GM12878 (cell line): ENCODE results near the gene SRPK3. TPM values are rescaled to one million over a fixed set of nuclear protein-coding genes. Genes with fewer than 3 reads are reported as not detected.
A peak's percentile ranks its signal among the peaks of the same experiment; 100 is the strongest.

Source experiments
- ATF7 ChIP-seq: fragments of 450-650 bp; IDR thresholded peaks from 2 replicates; pipeline ENCODE4 v1.6.1; 2016; ENCODE audit warnings: low read depth, mild to moderate bottlenecking
- BHLHE40 ChIP-seq, 2 experiments: fragments of 450-650 bp in 1 of 2; IDR thresholded peaks; 2 replicates each; pipeline ENCODE4 v1.6.1; 2011 to 2017; ENCODE audit warnings: low read depth in 2 of 2, borderline replicate concordance in 1 of 2, improper control_type of control experiment in 1 of 2, low read length in 1 of 2, mild to moderate bottlenecking in 1 of 2
- CREB1 ChIP-seq: IDR thresholded peaks from 2 replicates; pipeline ENCODE4 v1.6.1; 2012; ENCODE audit warnings: low read depth, mild to moderate bottlenecking, inconsistent platforms
- CREM ChIP-seq: IDR thresholded peaks from 2 replicates; pipeline ENCODE4 v1.6.1; 2014; ENCODE audit warnings: antibody characterized with exemption, low read depth
- DPF2 ChIP-seq: fragments of 450-650 bp; IDR thresholded peaks from 2 replicates; pipeline ENCODE4 v1.6.1; 2017; ENCODE audit warnings: mild to moderate bottlenecking
- IRF3 ChIP-seq: fragments of 450-650 bp; IDR thresholded peaks from 2 replicates; pipeline ENCODE4 v1.6.1; 2014; ENCODE audit warnings: mild to moderate bottlenecking
- JUND ChIP-seq: IDR thresholded peaks from 2 replicates; pipeline ENCODE4 v1.6.1; 2012; ENCODE audit warnings: low read depth, mild to moderate bottlenecking, low read length, improper control_type of control experiment, moderate library complexity
- MAX ChIP-seq: IDR thresholded peaks from 2 replicates; pipeline ENCODE4 v1.6.1; 2012; ENCODE audit warnings: low read depth, low read length, improper control_type of control experiment
- MLLT1 ChIP-seq: fragments of 450-650 bp; IDR thresholded peaks from 2 replicates; pipeline ENCODE4 v1.6.1; 2016; ENCODE audit warnings: mild to moderate bottlenecking
- PAX8 ChIP-seq: fragments of 450-650 bp; IDR thresholded peaks from 2 replicates; pipeline ENCODE4 v1.6.1; 2017; ENCODE audit warnings: mild to moderate bottlenecking, moderate library complexity
- POLR2A ChIP-seq: IDR thresholded peaks from 2 replicates; pipeline ENCODE4 v1.6.1; 2011; ENCODE audit warnings: low read depth, mild to moderate bottlenecking, low read length
- RAD21 ChIP-seq: IDR thresholded peaks from 2 replicates; pipeline ENCODE4 v1.6.1; 2011; ENCODE audit warnings: mild to moderate bottlenecking, low read depth, low read length, moderate library complexity; ENCODE audit not compliant: insufficient read depth
- SIN3A ChIP-seq: IDR thresholded peaks from 2 replicates; pipeline ENCODE4 v1.6.1; 2012; ENCODE audit warnings: low read depth, low read length, improper control_type of control experiment
- SMAD1 ChIP-seq: fragments of 450-650 bp; IDR thresholded peaks from 2 replicates; pipeline ENCODE4 v1.6.1; 2018; ENCODE audit warnings: mild to moderate bottlenecking, low read depth; ENCODE audit not compliant: partially characterized antibody
- SPI1 ChIP-seq: IDR thresholded peaks from 2 replicates; pipeline ENCODE4 v1.6.1; 2011; ENCODE audit warnings: low read depth, mild to moderate bottlenecking, low read length, moderate library complexity, borderline replicate concordance; ENCODE audit not compliant: insufficient read depth
- TCF3 ChIP-seq: IDR thresholded peaks from 2 replicates; pipeline ENCODE4 v1.6.1; 2012; ENCODE audit warnings: low read depth, mild to moderate bottlenecking, low read length, borderline replicate concordance; ENCODE audit not compliant: insufficient read depth
- ZBTB11 ChIP-seq: fragments of 450-650 bp; formaldehyde crosslinking; IDR thresholded peaks from 2 replicates; pipeline ENCODE4 v1.5.0; 2022; ENCODE audit warnings: mild to moderate bottlenecking, missing genetic modification characterization
- ZNF687 ChIP-seq: fragments of 450-650 bp; IDR thresholded peaks from 2 replicates; pipeline ENCODE4 v1.6.1; 2017; ENCODE audit warnings: mild to moderate bottlenecking, moderate library complexity
- polyA plus RNA-seq, 11 experiments: library from polyadenylated mRNA; depleted of rRNA in 4 of 11; unstranded in 6 of 11; stranded (reverse) in 5 of 11; fragments of >200 nt; fragmentation: Nextera tagmentation in 4 of 11; fragmentation: Illumina TruSeq in 1 of 11; extraction: Ambion mirVana in 4 of 11; extraction: Trizol in 1 of 11; gene quantifications; 1 replicate in 1 of 11; 2 replicates in 10 of 11; pipeline versions ENCODE4 v1.2.1 to v1.2.3, GENCODE V29; 2011 to 2016; ENCODE audit warnings: inconsistent platforms in 2 of 11, missing spikeins in 2 of 11, low read depth in 1 of 11
- total RNA-seq, 4 experiments: library from RNA; depleted of rRNA in 3 of 4; stranded (reverse); fragments of >200 nt in 3 of 4; fragmentation: Illumina TruSeq in 1 of 4; extraction: Trizol in 1 of 4; gene quantifications; 2 replicates each; pipeline versions ENCODE4 v1.2.1 to v1.2.3, GENCODE V29; 2013 to 2021

The SRPK3 gene
- total and polyA plus RNA-seq, 10 of the 15 experiments (the other 5 are each of a cell fraction or from before 2014, with no cell fraction given) = 0.05 to 0.19 TPM; not detected in 8

GRCh38 chrX:153794018-153794896 is 13.4 kb downstream of the SRPK3 start, which contains the start of the genes IDH3G and SSR4 (continued):
- TF ChIP-seq SIN3A = no peak; the same call in none of the 2 replicates
- no peak for TF ChIP-seq ZBTB11 (CRISPR knock-in tag)
- TF ChIP-seq POLR2A = peak; percentile 93
- no peak for TF ChIP-seq ATF7
- no peak for TF ChIP-seq JUND
- 0 out of 2 replicates have a peak, but pooled peaks have one; percentile 43 for TF ChIP-seq DPF2
- TF ChIP-seq CREM = peak; percentile 87
- no peak for TF ChIP-seq SMAD1
- TF ChIP-seq IRF3 = peak; percentile 65; the same call in 1 of the 2 replicates
- no peak for TF ChIP-seq MLLT1
- TF ChIP-seq BHLHE40 (IDR thresholded peaks at IDR 0.05; ENCODE audit: borderline replicate concordance in 1 of 2, low read depth in 2 of 2, low read length in 1 of 2) = peak; percentile 3 to 50; a peak in 1 of 4 replicates
- TF ChIP-seq ZNF687 = peak; percentile 21; the same call in 1 of the 2 replicates
- TF ChIP-seq TCF3 = peak; percentile 69; the same call in 1 of the 2 replicates
- TF ChIP-seq CREB1 = peak; percentile 92
- peak; percentile 76 for TF ChIP-seq MAX
- no peak for TF ChIP-seq RAD21
- no peak for TF ChIP-seq SPI1
- TF ChIP-seq PAX8 = no peak
